ENCODE results near the gene MEMO1. TPM values are rescaled to one million over a fixed set of nuclear protein-coding genes. Genes with fewer than 3 reads are reported as not detected.

Gene MEMO1
- total RNA-seq, 1 experiment from 2014 or later, result 44.4 TPM

DNA sequence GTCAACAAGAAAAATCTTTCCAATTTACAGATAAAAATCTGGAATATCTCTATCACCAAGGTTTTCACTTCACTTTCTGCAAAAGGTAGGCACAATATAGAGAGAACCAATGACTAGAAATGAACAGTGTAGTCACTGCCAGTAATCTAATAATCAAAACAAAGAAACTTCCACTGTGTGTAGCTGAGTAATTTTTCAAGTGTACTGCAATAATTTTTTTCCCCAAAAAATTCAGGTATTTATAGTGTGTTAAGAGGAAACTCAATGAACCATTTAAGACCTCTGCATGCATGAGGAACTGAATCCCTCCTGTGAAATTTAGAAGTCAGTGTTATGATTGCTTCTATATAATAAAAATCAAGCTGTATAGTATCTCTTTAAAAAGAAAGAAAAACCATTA, 121.8 kb downstream of the MEMO1 start:
- ATAC-seq, result no peak
- H3K36me3 Mint-ChIP-seq, result no peaks in the 10 kb centered on the region
- no peaks in the 10 kb centered on the region for H3K27me3 Mint-ChIP-seq (ENCODE audit: low read depth)
- ChIA-PET CTCF (interaction anchor here (0.7 kb wide), 1 partner anchor 13 kb away, joined by 4 read pairs; no protein-coding TSS in a partner anchor), POLR2A (interaction anchor here (0.8 kb wide), 1 partner anchor 151 kb away, joined by 4 read pairs; the partner anchor contains the start of gene DPY30)
- H3K4me3 Mint-ChIP-seq, result no peak overlapping the region
- peaks cover 58% of the 10 kb centered on the region for H3K4me1 Mint-ChIP-seq
- no peaks in the 10 kb centered on the region for H3K9me3 Mint-ChIP-seq
- no peak overlapping the region for H3K27ac Mint-ChIP-seq
- no peak for DNase-seq (ENCODE audit: low spot score)
- TF ChIP-seq, protein P1, sequence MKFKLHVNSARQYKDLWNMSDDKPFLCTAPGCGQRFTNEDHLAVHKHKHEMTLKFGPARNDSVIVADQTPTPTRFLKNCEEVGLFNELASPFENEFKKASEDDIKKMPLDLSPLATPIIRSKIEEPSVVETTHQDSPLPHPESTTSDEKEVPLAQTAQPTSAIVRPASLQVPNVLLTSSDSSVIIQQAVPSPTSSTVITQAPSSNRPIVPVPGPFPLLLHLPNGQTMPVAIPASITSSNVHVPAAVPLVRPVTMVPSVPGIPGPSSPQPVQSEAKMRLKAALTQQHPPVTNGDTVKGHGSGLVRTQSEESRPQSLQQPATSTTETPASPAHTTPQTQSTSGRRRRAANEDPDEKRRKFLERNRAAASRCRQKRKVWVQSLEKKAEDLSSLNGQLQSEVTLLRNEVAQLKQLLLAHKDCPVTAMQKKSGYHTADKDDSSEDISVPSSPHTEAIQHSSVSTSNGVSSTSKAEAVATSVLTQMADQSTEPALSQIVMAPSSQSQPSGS (CRISPR knock-in tag; IDR thresholded peaks at IDR 0.05; ENCODE audit: borderline replicate concordance, low read depth), result no peak
- TF ChIP-seq, protein P2, sequence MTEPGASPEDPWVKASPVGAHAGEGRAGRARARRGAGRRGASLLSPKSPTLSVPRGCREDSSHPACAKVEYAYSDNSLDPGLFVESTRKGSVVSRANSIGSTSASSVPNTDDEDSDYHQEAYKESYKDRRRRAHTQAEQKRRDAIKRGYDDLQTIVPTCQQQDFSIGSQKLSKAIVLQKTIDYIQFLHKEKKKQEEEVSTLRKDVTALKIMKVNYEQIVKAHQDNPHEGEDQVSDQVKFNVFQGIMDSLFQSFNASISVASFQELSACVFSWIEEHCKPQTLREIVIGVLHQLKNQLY (CRISPR knock-in tag; IDR thresholded peaks at IDR 0.05), result no peak
- TF ChIP-seq SMAD3 (CRISPR knock-in tag; IDR thresholded peaks at IDR 0.05; ENCODE audit: borderline replicate concordance) (no peak), ZNF263 (CRISPR knock-in tag; IDR thresholded peaks at IDR 0.05; ENCODE audit: low read depth) (no peak), ESRRA (CRISPR knock-in tag; IDR thresholded peaks at IDR 0.05; ENCODE audit: borderline replicate concordance) (no peak), SP1 (CRISPR knock-in tag; conservative IDR thresholded peaks at IDR 0.05) (no peak), GRHL2 (CRISPR knock-in tag; IDR thresholded peaks at IDR 0.05; ENCODE audit: insufficient replicate concordance, severe bottlenecking) (no peak), ZNF671 (CRISPR knock-in tag; IDR thresholded peaks at IDR 0.05) (no peak), TCF7 (CRISPR knock-in tag; IDR thresholded peaks at IDR 0.05; ENCODE audit: low read depth) (no peak), ZNF138 (CRISPR knock-in tag; conservative IDR thresholded peaks at IDR 0.05) (no peak)
- TF ChIP-seq, protein P3, sequence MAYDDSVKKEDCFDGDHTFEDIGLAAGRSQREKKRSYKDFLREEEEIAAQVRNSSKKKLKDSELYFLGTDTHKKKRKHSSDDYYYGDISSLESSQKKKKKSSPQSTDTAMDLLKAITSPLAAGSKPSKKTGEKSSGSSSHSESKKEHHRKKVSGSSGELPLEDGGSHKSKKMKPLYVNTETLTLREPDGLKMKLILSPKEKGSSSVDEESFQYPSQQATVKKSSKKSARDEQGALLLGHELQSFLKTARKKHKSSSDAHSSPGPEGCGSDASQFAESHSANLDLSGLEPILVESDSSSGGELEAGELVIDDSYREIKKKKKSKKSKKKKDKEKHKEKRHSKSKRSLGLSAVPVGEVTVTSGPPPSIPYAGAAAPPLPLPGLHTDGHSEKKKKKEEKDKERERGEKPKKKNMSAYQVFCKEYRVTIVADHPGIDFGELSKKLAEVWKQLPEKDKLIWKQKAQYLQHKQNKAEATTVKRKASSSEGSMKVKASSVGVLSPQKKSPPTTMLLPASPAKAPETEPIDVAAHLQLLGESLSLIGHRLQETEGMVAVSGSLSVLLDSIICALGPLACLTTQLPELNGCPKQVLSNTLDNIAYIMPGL (CRISPR knock-in tag; IDR thresholded peaks at IDR 0.05), result no peak
- TF ChIP-seq, protein P4, sequence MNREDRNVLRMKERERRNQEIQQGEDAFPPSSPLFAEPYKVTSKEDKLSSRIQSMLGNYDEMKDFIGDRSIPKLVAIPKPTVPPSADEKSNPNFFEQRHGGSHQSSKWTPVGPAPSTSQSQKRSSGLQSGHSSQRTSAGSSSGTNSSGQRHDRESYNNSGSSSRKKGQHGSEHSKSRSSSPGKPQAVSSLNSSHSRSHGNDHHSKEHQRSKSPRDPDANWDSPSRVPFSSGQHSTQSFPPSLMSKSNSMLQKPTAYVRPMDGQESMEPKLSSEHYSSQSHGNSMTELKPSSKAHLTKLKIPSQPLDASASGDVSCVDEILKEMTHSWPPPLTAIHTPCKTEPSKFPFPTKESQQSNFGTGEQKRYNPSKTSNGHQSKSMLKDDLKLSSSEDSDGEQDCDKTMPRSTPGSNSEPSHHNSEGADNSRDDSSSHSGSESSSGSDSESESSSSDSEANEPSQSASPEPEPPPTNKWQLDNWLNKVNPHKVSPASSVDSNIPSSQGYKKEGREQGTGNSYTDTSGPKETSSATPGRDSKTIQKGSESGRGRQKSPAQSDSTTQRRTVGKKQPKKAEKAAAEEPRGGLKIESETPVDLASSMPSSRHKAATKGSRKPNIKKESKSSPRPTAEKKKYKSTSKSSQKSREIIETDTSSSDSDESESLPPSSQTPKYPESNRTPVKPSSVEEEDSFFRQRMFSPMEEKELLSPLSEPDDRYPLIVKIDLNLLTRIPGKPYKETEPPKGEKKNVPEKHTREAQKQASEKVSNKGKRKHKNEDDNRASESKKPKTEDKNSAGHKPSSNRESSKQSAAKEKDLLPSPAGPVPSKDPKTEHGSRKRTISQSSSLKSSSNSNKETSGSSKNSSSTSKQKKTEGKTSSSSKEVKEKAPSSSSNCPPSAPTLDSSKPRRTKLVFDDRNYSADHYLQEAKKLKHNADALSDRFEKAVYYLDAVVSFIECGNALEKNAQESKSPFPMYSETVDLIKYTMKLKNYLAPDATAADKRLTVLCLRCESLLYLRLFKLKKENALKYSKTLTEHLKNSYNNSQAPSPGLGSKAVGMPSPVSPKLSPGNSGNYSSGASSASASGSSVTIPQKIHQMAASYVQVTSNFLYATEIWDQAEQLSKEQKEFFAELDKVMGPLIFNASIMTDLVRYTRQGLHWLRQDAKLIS (CRISPR knock-in tag; IDR thresholded peaks at IDR 0.05; ENCODE audit: borderline replicate concordance), result no peak
- TF ChIP-seq, protein P5, sequence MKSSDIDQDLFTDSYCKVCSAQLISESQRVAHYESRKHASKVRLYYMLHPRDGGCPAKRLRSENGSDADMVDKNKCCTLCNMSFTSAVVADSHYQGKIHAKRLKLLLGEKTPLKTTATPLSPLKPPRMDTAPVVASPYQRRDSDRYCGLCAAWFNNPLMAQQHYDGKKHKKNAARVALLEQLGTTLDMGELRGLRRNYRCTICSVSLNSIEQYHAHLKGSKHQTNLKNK (CRISPR knock-in tag; IDR thresholded peaks at IDR 0.05), result no peak
- TF ChIP-seq, protein P6, sequence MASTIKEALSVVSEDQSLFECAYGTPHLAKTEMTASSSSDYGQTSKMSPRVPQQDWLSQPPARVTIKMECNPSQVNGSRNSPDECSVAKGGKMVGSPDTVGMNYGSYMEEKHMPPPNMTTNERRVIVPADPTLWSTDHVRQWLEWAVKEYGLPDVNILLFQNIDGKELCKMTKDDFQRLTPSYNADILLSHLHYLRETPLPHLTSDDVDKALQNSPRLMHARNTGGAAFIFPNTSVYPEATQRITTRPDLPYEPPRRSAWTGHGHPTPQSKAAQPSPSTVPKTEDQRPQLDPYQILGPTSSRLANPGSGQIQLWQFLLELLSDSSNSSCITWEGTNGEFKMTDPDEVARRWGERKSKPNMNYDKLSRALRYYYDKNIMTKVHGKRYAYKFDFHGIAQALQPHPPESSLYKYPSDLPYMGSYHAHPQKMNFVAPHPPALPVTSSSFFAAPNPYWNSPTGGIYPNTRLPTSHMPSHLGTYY (CRISPR knock-in tag; IDR thresholded peaks at IDR 0.05), result no peak
- TF ChIP-seq, protein P7, sequence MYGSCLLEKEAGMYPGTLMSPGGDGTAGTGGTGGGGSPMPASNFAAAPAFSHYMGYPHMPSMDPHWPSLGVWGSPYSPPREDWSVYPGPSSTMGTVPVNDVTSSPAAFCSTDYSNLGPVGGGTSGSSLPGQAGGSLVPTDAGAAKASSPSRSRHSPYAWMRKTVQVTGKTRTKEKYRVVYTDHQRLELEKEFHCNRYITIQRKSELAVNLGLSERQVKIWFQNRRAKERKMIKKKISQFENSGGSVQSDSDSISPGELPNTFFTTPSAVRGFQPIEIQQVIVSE (CRISPR knock-in tag; IDR thresholded peaks at IDR 0.05; ENCODE audit: borderline replicate concordance), result no peak
- TF ChIP-seq, protein P8, sequence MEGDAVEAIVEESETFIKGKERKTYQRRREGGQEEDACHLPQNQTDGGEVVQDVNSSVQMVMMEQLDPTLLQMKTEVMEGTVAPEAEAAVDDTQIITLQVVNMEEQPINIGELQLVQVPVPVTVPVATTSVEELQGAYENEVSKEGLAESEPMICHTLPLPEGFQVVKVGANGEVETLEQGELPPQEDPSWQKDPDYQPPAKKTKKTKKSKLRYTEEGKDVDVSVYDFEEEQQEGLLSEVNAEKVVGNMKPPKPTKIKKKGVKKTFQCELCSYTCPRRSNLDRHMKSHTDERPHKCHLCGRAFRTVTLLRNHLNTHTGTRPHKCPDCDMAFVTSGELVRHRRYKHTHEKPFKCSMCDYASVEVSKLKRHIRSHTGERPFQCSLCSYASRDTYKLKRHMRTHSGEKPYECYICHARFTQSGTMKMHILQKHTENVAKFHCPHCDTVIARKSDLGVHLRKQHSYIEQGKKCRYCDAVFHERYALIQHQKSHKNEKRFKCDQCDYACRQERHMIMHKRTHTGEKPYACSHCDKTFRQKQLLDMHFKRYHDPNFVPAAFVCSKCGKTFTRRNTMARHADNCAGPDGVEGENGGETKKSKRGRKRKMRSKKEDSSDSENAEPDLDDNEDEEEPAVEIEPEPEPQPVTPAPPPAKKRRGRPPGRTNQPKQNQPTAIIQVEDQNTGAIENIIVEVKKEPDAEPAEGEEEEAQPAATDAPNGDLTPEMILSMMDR (IDR thresholded peaks at IDR 0.05), result no peak

Measured in WTC11 (cell line).